OCI-LY3 (cell line): ENCODE data around the gene ZBTB6.
"Not testable (repeated sequence)": the region's sequence is repeated elsewhere in the genome, so short reads cannot be mapped to it uniquely, and the experiment has no call there.

ENCODE experiments used
- H2AFZ ChIP-seq: fragments of 200-600, 300-600 bp; shearing (Covaris generic); 2 replicates; pipeline ENCODE4 v1.6.0; 2014; ENCODE audit warnings: antibody characterized with exemption, low read depth, low read length
- H3K27ac ChIP-seq: fragments of 200-600, 300-600 bp; sonication (generic); 2 replicates; pipeline ENCODE4 v1.5.1; 2014; ENCODE audit warnings: mild to moderate bottlenecking, low read length, moderate library complexity, mixed read lengths
- H3K27me3 ChIP-seq: fragments of 200-600, 300-600 bp; sonication (generic); 2 replicates; pipeline ENCODE4 v1.6.1; 2014; ENCODE audit warnings: low read depth, low read length, mixed read lengths
- H3K36me3 ChIP-seq: fragments of 200-600, 300-600 bp; sonication (generic); replicated peaks from 2 replicates; pipeline ENCODE3; 2014; ENCODE audit warnings: low read depth, low read length, mixed read lengths
- H3K4me1 ChIP-seq: fragments of 300-600, 200-600 bp; sonication (generic); 2 replicates; pipeline ENCODE4 v1.6.1; 2014; ENCODE audit warnings: low read length, mixed read lengths
- H3K4me2 ChIP-seq: fragments of 200-600, 300-600 bp; sonication (generic); 2 replicates; pipeline ENCODE4 v1.6.1; 2014; ENCODE audit warnings: low read length, mixed read lengths
- H3K4me3 ChIP-seq: fragments of 300-600, 200-600 bp; sonication (generic); 2 replicates; pipeline ENCODE4 v1.5.1; 2014; ENCODE audit warnings: antibody characterized with exemption, mild to moderate bottlenecking, low read length, moderate library complexity
- H3K79me2 ChIP-seq: fragments of 300-600, 200-600 bp; shearing (Covaris generic); 2 replicates; pipeline ENCODE4 v1.6.1; 2014; ENCODE audit warnings: mild to moderate bottlenecking, low read length, mixed read lengths
- H3K9ac ChIP-seq: fragments of 300-600, 200-600 bp; shearing (Covaris generic); 2 replicates; pipeline ENCODE4 v1.6.0; 2014; ENCODE audit warnings: mild to moderate bottlenecking, low read length, moderate library complexity
- H3K9me3 ChIP-seq: fragments of 200-600, 300-600 bp; shearing (Covaris generic); 2 replicates; pipeline ENCODE4 v1.6.1; 2014; ENCODE audit warnings: low read length, mixed read lengths; ENCODE audit not compliant: insufficient read depth
- H4K20me1 ChIP-seq: fragments of 200-600, 300-600 bp; sonication (generic); 2 replicates; pipeline ENCODE4 v1.6.1; 2016; ENCODE audit warnings: low read length, mixed read lengths; ENCODE audit not compliant: insufficient read depth
- EZH2phosphoT487 ChIP-seq: fragments of 200-600 bp; shearing (Covaris generic); IDR thresholded peaks from 2 replicates; pipeline ENCODE4 v1.6.1; 2018; ENCODE audit warnings: antibody characterized with exemption, mixed run types, low read depth
- TF ChIP-seq, protein P1 (sequence below): fragments of 200-600, 300-600 bp; sonication (generic); IDR thresholded peaks from 2 replicates; pipeline ENCODE4 v1.5.1; 2014; ENCODE audit warnings: antibody characterized with exemption, low read length, low read depth

Gene ZBTB6

DNA sequence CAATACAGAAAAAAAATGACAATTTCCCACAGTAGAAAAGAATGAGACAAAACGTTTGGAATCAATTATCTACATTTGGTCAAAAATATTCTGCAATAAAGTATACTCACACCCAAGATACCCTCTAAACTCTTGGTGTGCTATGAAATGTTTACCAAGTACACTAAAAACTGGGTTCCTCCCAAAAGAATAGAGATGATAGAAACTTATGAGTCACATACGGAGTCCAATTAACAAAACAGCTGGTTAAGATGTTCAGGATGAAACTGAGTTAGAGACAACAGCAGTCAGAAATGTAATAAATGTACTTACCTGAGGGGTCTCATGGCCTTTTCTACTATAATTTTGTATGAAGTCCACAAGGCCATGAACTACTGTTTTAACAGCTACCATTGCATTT is 33.7 kb downstream of the ZBTB6 start:
- H3K4me1 ChIP-seq = peaks cover 12% of the 10 kb centered on the region
- no peak for TF ChIP-seq EZH2phosphoT487
- TF ChIP-seq, protein P1, sequence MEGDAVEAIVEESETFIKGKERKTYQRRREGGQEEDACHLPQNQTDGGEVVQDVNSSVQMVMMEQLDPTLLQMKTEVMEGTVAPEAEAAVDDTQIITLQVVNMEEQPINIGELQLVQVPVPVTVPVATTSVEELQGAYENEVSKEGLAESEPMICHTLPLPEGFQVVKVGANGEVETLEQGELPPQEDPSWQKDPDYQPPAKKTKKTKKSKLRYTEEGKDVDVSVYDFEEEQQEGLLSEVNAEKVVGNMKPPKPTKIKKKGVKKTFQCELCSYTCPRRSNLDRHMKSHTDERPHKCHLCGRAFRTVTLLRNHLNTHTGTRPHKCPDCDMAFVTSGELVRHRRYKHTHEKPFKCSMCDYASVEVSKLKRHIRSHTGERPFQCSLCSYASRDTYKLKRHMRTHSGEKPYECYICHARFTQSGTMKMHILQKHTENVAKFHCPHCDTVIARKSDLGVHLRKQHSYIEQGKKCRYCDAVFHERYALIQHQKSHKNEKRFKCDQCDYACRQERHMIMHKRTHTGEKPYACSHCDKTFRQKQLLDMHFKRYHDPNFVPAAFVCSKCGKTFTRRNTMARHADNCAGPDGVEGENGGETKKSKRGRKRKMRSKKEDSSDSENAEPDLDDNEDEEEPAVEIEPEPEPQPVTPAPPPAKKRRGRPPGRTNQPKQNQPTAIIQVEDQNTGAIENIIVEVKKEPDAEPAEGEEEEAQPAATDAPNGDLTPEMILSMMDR = no peak
- H3K9me3 ChIP-seq = no peaks in the 10 kb centered on the region
- H3K79me2 ChIP-seq = no peaks in the 10 kb centered on the region
- peaks cover 55% of the 10 kb centered on the region for H3K36me3 ChIP-seq
- no peaks in the 10 kb centered on the region; the same call in 1 of the 2 replicates for H4K20me1 ChIP-seq
- H3K27me3 ChIP-seq = no peaks in the 10 kb centered on the region
- H3K4me3 ChIP-seq = no peak overlapping the region
- no peak overlapping the region for H3K9ac ChIP-seq
- no peak overlapping the region for H2AFZ ChIP-seq
- no peak overlapping the region for H3K4me2 ChIP-seq
- no peak overlapping the region for H3K27ac ChIP-seq

DNA sequence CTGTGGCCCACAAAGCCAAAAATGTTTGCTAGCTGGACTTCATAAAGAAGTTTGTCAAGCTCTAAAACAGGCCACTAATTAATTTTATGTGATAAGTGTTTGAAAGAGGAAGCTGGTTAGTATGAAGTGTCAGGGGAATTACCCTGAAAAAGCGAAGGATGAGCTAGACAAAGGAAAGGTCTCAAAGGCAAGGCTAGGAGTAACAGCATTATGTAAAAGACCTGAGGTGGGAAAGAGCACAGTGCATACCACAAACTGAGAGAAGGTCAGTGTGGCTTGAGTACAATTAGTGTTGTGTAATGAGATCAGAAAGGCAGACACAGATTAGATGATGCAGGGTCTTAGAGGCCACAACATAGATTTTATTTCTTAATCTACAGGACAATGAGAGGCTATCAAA is 37.6 kb downstream of the ZBTB6 start:
- Histone ChIP-seq H3K9ac (no peak overlapping the region), H3K9me3 (no peaks in the 10 kb centered on the region), H2AFZ (no peak overlapping the region), H4K20me1 (no peaks in the 10 kb centered on the region; the same call in 1 of the 2 replicates), H3K36me3 (peaks cover 51% of the 10 kb centered on the region), H3K27me3 (no peaks in the 10 kb centered on the region), H3K79me2 (no peaks in the 10 kb centered on the region), H3K4me1 (peaks cover 12% of the 10 kb centered on the region), H3K27ac (peak overlapping the region; percentile 12; the same call in 1 of the 2 replicates), H3K4me3 (no peak overlapping the region), H3K4me2 (peak overlapping the region; percentile 38)
- TF ChIP-seq EZH2phosphoT487 = no peak
- TF ChIP-seq, protein P1 = no peak

DNA sequence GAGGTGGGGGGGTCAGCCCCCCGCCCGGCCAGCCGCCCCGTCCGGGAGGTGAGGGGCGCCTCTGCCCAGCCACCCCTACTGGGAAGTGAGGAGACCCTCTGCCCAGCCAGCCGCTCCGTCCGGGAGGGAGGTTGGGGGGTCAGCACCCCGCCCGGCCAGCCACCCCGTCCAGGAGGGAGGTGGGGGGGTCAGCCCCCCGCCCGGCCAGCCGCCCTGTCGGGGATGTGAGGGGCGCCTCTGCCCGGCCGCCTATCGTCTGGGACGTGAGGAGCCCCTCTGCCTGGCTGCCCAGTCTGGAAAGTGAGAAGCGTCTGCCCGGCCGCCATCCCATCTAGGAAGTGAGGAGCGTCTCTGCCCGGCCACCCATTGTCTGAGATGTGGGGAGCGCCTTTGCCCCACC is 45.8 kb downstream of the ZBTB6 start:
- not testable (repeated sequence) for H3K4me1 ChIP-seq, H3K9ac ChIP-seq, H3K4me3 ChIP-seq, H4K20me1 ChIP-seq, H2AFZ ChIP-seq, H3K4me2 ChIP-seq, H3K79me2 ChIP-seq, H3K9me3 ChIP-seq, H3K27ac ChIP-seq, H3K27me3 ChIP-seq
- H3K36me3 ChIP-seq = peaks cover 29% of the 10 kb centered on the region

GRCh38 chr9:122866079-122866478 is 47.0 kb downstream of the ZBTB6 start:
- Histone ChIP-seq H3K27ac (no peak overlapping the region), H3K27me3 (no peaks in the 10 kb centered on the region), H3K9ac (no peak overlapping the region), H2AFZ (no peak overlapping the region), H3K36me3 (peaks cover 30% of the 10 kb centered on the region), H3K4me2 (no peak overlapping the region), H4K20me1 (no peaks in the 10 kb centered on the region), H3K4me1 (peaks cover 7% of the 10 kb centered on the region), H3K9me3 (no peaks in the 10 kb centered on the region), H3K79me2 (no peaks in the 10 kb centered on the region), H3K4me3 (no peak overlapping the region)
- TF ChIP-seq, protein P1 = no peak
- TF ChIP-seq EZH2phosphoT487 = no peak

DNA sequence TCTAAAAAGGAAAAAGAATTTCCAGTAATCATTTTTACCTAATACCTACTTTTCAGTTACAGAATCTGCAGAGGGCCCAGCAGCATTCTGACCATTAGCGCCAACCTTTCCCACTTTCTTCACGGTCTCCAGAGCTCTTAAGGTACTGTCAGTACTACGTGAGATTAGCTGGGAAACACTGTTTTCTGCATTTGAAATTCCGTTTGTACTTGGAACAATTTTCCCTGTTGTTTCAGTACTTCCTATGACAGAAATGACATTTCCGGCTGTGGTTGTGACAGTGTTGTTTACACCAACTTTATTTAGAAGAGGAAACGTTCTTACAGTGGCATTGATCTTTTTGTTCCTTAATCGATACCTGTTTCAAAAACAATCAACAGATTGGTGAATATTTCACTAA is 47.8 kb downstream of the ZBTB6 start:
- H2AFZ ChIP-seq = no peak overlapping the region
- H3K9me3 ChIP-seq = no peaks in the 10 kb centered on the region
- no peak overlapping the region for H3K9ac ChIP-seq
- no peak overlapping the region for H3K4me2 ChIP-seq
- H3K4me1 ChIP-seq = peaks cover 7% of the 10 kb centered on the region
- no peak overlapping the region for H3K27ac ChIP-seq
- no peaks in the 10 kb centered on the region for H3K27me3 ChIP-seq
- TF ChIP-seq, protein P1 = no peak
- TF ChIP-seq EZH2phosphoT487 = no peak
- H3K79me2 ChIP-seq = no peaks in the 10 kb centered on the region
- H3K4me3 ChIP-seq = no peak overlapping the region
- H3K36me3 ChIP-seq = peaks cover 25% of the 10 kb centered on the region
- no peaks in the 10 kb centered on the region for H4K20me1 ChIP-seq
